HepG2 (cell line): Measurements from ENCODE around the gene ZNF772. TPM values are rescaled to one million over a fixed set of nuclear protein-coding genes. Genes with fewer than 3 reads are reported as not detected.

ENCODE experiments used
- ARNTL ChIP-seq: sonication (generic); formaldehyde crosslinking; IDR thresholded peaks from 2 replicates; pipeline ENCODE4 v1.4.0; 2020; ENCODE audit warnings: mild to moderate bottlenecking, missing genetic modification reagents
- CREBL2 ChIP-seq: sonication (generic); formaldehyde crosslinking; IDR thresholded peaks from 2 replicates; pipeline ENCODE4 v1.8.1; 2023; ENCODE audit warnings: missing genetic modification reagents, mild to moderate bottlenecking, borderline replicate concordance
- DR1 ChIP-seq: sonication (generic); formaldehyde crosslinking; IDR thresholded peaks from 2 replicates; pipeline ENCODE4 v1.8.0; 2021; ENCODE audit warnings: mild to moderate bottlenecking, missing genetic modification reagents, inconsistent platforms
- FOXO1 ChIP-seq: sonication (generic); formaldehyde crosslinking; IDR thresholded peaks from 2 replicates; pipeline ENCODE4 v1.4.0; 2020; ENCODE audit warnings: missing genetic modification reagents
- KDM5A ChIP-seq: fragments of 200-600 bp; sonication (generic); IDR thresholded peaks from 2 replicates; pipeline ENCODE4 v1.7.0; 2018; ENCODE audit warnings: antibody characterized with exemption, mild to moderate bottlenecking, low read length, borderline replicate concordance
- NRL ChIP-seq: sonication (generic); formaldehyde crosslinking; IDR thresholded peaks from 2 replicates; pipeline ENCODE4 v1.5.0; 2020; ENCODE audit warnings: missing genetic modification reagents, mild to moderate bottlenecking, moderate library complexity, borderline replicate concordance
- SIN3A ChIP-seq: IDR thresholded peaks from 2 replicates; pipeline ENCODE4 v1.6.1; 2011; ENCODE audit warnings: low read depth, mild to moderate bottlenecking, control low read depth, low read length, borderline replicate concordance
- ZBTB3 ChIP-seq: sonication (generic); formaldehyde crosslinking; IDR thresholded peaks from 2 replicates; pipeline ENCODE4 v1.4.0; 2020; ENCODE audit warnings: low read depth, mild to moderate bottlenecking, moderate library complexity, missing genetic modification reagents, borderline replicate concordance
- ZHX2 ChIP-seq, 2 experiments: sonication (generic) in 1 of 2; formaldehyde crosslinking in 1 of 2; IDR thresholded peaks; 2 replicates each; pipeline versions ENCODE4 v1.6.1 to v1.9.0; 2014 to 2022; ENCODE audit warnings: antibody characterized with exemption in 1 of 2, borderline replicate concordance in 1 of 2, inconsistent platforms in 1 of 2, low read depth in 1 of 2, missing genetic modification reagents in 1 of 2
- ZNF446 ChIP-seq: sonication (generic); formaldehyde crosslinking; IDR thresholded peaks from 2 replicates; pipeline ENCODE4 v1.5.0; 2020; ENCODE audit warnings: mild to moderate bottlenecking, missing genetic modification reagents
- ZNF646 ChIP-seq: sonication (generic); formaldehyde crosslinking; IDR thresholded peaks from 2 replicates; pipeline ENCODE4 v1.9.0; 2021; ENCODE audit warnings: mild to moderate bottlenecking, missing genetic modification reagents
- ZNF790 ChIP-seq: sonication (generic); formaldehyde crosslinking; IDR thresholded peaks from 2 replicates; pipeline ENCODE4 v1.8.0; 2022; ENCODE audit warnings: missing genetic modification reagents, mild to moderate bottlenecking, borderline replicate concordance
- ZNF878 ChIP-seq: sonication (generic); formaldehyde crosslinking; IDR thresholded peaks from 2 replicates; pipeline ENCODE4 v1.8.1; 2023; ENCODE audit warnings: mild to moderate bottlenecking, missing genetic modification reagents, moderate library complexity
- polyA plus RNA-seq, 8 experiments: library from polyadenylated mRNA; depleted of rRNA in 3 of 8; stranded (reverse) in 7 of 8; unstranded in 1 of 8; fragments of >200 nt; fragmentation: Illumina TruSeq in 4 of 8; extraction: Trizol in 4 of 8; gene quantifications; 2 replicates each; pipeline versions ENCODE4 v1.2.1 to v1.2.3, GENCODE V29; 2011 to 2016; ENCODE audit warnings: low read depth in 4 of 8, missing spikeins in 1 of 8, mixed read lengths in 1 of 8; ENCODE audit not compliant: insufficient read depth in 1 of 8
- total RNA-seq, 5 experiments: library from RNA; depleted of rRNA; stranded (reverse); fragments of >200 nt; fragmentation: Illumina TruSeq; extraction: Trizol; gene quantifications; 2 replicates each; pipeline ENCODE4 v1.2.3, GENCODE V29; 2016; ENCODE audit warnings: low read depth in 1 of 5

ZNF772 gene
- total and polyA plus RNA-seq, 2 of the 13 experiments (the other 11 are each of a cell fraction or from before 2014, with no cell fraction given): 3.1 to 17.2 TPM

GRCh38 chr19:57435062-57435978 lies 42.0 kb downstream of the ZNF772 start, which contains the start of gene ZNF749 (continued):
- TF ChIP-seq ZNF646 (CRISPR knock-in tag) (no peak), ZNF790 (CRISPR knock-in tag) (no peak; the same call in 1 of the 2 replicates), DR1 (CRISPR knock-in tag) (no peak), ZHX2 (IDR thresholded peaks at IDR 0.05; ENCODE audit: low read depth) (peak; percentile 76), ZHX2 (CRISPR knock-in tag; IDR thresholded peaks at IDR 0.05; ENCODE audit: borderline replicate concordance) (no peak), SIN3A (no peak), CREBL2 (CRISPR knock-in tag) (no peak), ZNF878 (CRISPR knock-in tag) (no peak), KDM5A (peak; percentile 80), ARNTL (no peak; the same call in 1 of the 2 replicates), ZNF446 (CRISPR knock-in tag) (no peak), NRL (CRISPR knock-in tag) (peak; percentile 48; the same call in 1 of the 2 replicates), ZBTB3 (no peak), FOXO1 (CRISPR knock-in tag) (no peak)
